ENCODE measurements around the gene DGKI.

Gene DGKI

DNA sequence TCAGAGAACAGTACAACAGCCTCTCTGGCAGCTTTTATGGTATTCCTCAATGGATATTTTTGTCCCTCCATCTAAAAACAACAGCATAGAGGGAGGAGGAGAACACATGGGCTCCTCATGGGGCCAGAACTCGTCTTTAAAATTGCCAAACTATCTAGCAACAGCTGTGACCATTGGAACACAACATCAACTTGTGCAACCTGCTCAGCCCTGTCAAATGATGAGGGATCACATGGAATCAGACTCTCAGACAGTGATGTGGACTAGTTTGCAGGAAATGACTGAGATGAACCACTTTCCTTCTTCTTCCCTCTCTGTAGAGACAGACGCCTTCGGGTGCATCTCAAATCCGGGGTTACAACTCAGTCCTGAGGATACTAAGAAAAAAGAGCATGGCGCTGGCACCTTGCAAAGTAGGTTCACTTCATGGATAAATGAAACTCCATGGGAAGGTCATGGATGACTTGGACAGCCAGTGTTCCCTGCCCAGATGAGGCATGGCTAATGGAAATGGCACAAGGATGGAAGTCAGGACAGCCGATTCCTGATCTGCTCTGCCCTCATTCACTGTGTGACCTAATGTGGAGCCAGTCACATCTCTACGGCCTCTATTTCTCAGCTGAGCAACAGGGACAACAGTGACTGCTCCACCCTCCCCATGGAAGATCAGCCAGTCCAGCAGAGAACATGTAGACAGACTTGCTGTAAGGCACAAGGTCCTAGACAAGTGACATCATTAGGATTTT lies 24.6 kb upstream of the DGKI start:
- no peak for FAIRE-seq

DNA sequence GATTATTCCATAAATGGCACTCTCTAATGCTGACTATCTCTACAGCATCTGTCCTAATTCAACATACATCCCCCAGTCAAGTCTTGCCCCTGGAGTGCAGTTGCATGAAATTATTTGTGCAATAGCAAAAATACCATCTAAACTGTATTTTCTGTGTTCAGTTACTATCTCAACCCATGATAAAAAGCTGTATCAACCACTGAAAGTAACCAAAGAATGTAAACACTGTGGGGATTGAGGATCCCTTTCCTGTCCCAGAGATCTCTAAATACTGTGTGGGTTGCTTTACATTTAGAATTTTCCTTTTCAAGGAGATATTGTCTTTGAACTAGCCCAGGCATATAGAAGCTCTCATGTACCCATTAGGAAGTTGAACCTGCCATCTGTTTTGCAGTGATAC lies 23.9 kb upstream of the DGKI start:
- no peak for FAIRE-seq

DNA sequence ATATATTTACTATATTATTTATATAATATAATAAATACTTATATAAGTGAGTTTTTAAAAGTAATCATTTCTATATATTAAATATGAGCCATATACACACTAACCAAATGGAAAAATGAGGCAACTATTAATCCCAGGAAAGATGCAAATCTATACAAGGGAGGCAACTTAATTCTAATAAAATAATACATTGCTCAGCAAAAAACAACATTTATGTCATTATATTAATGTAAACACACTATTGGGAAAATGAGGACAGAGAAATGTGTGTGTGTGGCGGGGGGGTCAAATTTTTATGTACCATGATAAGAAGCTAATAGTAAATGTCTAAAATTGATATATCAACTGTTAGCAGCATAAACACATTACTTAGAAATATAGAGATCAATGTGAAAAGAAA lies 23.3 kb upstream of the DGKI start:
- FAIRE-seq: peak; percentile 24

DNA sequence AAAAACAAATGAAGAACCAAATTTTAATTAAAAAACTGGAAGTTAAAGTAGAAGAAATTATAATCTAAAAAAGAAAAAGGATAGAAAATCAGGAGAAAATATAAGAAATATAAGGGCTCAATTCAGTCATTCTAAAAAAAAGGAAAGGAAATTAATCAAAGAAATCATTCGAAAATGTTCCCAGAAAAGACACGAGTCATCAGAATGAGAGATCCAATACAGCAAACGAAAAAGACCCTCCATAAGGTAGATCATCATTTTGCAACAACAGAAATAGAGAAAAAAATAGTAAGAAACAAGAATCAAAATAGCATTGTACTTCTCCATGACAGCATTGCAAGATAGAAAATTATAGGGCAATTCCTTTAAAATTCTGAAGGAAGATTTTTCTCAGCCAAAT lies 22.5 kb upstream of the DGKI start:
- peak; percentile 43 for FAIRE-seq

GRCh38 chr7:137867289-137867688 lies 20.5 kb upstream of the DGKI start:
- no peak for FAIRE-seq

DNA sequence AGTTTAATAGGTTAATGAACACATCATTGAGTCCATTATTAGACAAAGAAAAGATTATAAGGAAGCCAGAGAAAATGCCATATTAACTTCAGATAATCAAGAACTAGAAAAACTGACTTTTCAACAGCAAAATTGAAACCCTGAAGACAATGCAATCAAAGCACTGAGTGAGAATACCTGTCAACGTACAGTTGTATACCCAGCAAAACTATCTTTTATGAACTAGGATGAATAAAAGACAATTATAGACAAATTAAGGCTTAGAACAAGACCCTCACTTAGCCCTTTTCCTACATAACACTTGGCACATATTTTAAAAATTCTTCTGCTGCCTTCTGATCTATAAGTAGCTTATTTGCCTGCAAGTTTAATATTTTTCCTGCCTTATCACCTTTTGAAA lies 19.0 kb upstream of the DGKI start:
- FAIRE-seq: no peak

DNA sequence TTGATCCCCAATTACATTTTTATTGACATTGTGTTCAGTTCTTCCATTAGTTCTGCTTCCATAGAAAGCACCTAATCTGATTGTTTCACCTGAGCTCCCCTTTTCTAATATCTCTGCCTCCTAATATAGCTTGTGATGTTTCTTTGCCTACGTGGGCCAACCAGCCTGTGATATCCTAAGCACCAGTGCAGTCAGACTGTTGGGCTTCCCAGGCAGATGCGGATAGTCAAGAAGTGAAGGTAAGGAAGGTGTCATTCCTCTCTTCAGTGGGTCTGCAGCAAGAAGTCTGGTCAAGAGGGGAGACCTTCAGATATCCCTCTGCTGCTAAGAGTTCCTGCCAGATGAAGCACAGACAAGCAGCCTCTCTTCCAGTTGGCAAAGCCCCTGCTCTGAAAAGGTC lies 16.2 kb upstream of the DGKI start:
- no peak for FAIRE-seq

GRCh38 chr7:137862358-137862757 lies 15.6 kb upstream of the DGKI start:
- no peak for FAIRE-seq

- no peak for FAIRE-seq
Observed at GRCh38 chr7:137860542-137860941, 13.8 kb upstream of the DGKI start.

- no peak for FAIRE-seq
Observed at GRCh38 chr7:137853053-137853452, 6.3 kb upstream of the DGKI start.

DNA sequence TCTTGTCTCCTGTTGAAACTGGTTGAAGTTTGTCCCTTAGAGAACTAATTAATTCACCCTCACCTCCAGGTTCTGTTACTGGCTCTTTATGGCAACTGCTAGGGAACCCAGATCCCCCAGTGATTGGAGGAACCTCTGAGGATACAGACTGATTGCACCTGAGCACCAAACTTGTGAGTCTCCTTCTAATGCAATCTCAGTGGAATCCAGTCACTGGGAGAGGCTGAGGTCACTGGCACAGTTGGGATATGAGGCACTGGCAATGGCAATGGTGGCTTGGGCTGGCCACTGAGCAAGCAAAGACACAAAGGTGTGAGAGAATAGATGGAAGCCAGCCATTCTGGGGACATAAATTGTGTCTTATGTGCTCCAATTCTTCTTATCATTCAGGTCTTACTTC lies 5.3 kb upstream of the DGKI start:
- no peak for FAIRE-seq

GRCh38 chr7:137850972-137851945 lies 4.5 kb upstream of the DGKI start:
- FAIRE-seq: no peak

GRCh38 chr7:137850571-137850970 lies 3.8 kb upstream of the DGKI start:
- no peak for FAIRE-seq

DNA sequence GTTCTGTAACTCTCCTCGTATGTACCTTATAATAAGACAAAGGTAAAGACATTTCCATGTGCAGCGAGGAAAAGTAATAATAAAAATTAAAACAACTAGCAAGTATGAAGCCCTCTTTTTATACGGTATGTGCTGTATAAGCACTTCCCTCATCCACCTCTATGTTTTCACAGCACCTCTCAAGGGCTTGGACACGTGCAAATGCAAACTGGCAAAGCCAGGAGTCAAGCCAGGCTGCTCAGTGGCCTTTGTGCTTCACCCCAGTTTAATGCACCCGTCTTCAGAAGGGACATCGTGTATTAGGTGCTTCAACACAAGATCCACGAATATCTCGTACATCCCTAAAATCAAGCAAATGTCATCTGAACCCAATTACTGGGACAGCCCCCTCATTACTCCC lies 1.3 kb upstream of the DGKI start:
- FAIRE-seq: no peak

- FAIRE-seq: no peak
Observed at GRCh38 chr7:137847568-137848050, 835 bp upstream of the DGKI start.

DNA sequence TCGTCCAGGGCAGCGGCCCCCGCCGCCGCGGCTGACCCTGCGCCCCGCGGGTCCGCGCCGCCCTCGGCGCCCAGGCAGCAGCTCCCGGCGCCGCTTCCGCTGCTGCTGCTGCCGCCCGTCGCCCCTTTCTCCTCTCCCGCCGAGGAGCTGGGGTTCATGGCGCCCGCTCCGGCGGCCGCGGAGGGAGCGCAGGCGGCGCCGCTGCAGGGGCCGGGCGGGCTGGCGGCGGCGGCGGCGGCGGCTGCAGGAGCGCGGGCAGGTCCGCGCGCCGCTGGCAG lies 286 bp downstream of the DGKI start:
- FAIRE-seq: no peak

GRCh38 chr7:137844677-137845425 lies 1.9 kb downstream of the DGKI start:
- FAIRE-seq: no peak

DNA sequence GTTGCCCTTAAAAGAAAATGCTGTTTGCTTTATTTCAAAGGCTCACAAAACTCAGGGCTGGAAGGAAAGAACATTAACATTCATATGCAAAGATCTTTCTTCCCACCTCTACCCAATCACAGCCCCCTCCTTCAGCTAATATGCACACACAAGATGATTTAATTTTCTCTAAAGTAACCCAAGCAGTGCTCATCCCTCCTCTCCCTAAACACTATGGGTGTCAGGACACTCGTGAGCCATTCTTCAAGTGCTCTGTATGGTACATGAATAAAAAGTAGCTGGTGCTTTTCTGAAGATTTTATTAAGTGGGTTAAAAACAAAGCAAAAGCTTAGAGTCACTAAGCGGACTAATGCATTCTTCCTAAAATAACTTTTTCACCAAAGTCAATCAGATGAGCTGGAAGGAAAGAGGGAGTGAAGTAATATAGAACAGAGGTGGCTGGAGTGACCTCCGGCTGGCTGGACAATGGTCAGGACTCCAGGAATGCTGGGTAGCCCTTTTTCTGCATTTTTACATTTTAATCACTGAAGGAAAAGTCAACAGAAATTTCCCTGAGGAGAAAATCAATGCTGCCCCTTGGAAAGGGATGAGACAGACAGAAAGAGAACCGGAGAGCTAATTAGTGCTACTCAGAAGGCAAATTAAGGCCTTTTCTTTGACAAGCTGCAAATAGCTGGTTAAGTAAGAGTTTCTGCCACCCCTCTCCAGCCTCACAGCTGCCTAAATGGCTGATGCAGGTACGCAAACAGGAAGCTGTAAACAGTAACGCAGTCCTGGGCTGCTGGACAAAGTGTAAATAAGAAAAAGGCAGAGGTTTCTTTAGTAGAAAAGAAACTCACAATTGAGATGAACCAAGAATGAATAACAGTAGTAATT lies 6.6 kb downstream of the DGKI start:
- no peak for FAIRE-seq

- FAIRE-seq: no peak
Observed at GRCh38 chr7:137838706-137839315, 8.0 kb downstream of the DGKI start.

GRCh38 chr7:137836541-137836940 lies 10.2 kb downstream of the DGKI start:
- no peak for FAIRE-seq

DNA sequence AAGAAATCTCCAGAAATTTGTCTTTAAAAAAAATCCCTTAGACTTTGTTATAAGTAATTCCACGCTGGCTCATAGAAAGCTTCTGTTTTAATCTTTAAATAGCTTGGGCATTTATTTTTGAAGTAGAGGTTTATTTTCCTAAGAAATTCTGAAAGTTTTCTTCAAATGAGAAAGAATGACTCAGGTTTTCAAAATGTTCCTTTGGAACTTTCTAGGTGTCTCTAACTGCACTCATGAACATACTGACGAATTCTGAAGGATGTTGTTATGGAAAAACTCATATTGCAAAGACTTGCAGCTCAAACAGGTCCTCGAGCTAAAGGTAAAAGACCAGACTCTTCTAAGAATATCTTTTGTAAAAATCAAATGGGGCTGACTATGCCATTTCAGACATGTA lies 10.7 kb downstream of the DGKI start:
- FAIRE-seq: no peak

Data from colon (tissue), 2 donors.